Activated CD8-positive, alpha-beta memory T cell treated with anti-CD3 and anti-CD28 coated beads, Interleukin-2, amount 50 U/mL, for 1 hour (primary cell): ENCODE data around the gene MICAL3.

ENCODE experiments used
- DNase-seq: peaks from one replicate; pipeline ENCODE4 v3.0.0-alpha.2; 2020; ENCODE audit errors: extremely low read depth

Gene MICAL3

GRCh38 chr22:17914474-17914873, 109.9 kb downstream of the MICAL3 start:
- DNase-seq: no peak

DNA sequence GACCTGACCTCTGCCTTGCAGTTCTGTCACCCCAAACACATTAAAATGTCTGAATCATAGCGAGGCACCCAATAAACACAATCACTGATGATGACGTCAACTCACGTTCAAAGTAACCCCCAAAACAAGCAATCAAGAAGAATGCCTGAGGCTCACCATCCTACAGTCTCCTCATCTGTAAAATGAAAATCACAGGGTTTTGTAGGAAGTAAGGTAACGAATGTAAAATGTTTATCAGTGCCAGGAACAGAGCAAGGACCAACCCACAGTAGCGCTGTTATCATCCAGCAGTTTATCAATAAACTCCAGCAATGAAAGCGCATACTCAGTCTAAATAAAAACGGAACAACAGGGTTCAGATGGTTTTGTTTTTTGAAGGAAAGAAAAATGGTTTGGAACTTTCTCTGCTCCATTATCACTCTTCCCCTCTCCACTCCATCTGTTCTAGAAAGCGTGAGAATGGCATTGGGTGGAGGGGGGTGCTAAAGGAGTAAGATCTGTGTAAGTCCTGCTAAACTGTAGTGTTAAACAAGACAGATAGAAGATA, 110.5 kb downstream of the MICAL3 start:
- DNase-seq: no peak

DNA sequence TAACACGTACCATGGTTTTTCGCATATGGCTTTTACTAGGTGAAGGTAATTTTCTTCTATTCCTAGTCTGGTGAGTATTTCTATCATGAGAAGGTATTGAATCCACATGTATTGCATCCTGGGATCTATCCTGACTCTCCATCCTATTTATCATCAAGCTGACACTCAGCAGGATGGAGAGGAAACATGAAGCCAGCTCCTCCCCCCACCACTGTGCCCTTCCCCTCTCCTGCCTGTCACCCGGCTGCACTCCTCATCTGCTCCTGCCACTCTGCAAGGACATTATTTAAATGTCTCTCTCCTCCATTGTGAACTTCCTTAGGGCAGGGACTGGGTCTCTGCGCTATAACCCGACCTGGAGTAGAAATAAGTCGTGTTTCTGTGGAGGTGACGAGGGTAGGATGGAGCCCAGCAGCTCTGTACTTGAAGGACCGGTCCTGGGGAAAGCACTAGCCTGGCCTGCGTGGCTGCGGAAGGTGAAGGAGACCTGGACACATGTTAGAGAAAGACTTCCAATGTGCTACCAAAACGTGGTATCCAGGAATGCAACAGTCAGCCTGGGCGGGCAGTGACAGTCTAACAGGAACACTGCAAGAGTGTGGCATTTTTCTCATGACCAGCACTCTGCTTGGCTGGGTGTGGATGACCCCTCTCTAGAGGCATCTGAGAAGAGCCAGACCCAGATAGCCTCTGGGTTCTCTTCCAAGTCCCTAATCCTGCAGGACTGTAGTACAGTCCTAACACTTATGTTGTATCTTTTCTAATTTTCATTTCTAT, 111.2 kb downstream of the MICAL3 start:
- DNase-seq: no peak

DNA sequence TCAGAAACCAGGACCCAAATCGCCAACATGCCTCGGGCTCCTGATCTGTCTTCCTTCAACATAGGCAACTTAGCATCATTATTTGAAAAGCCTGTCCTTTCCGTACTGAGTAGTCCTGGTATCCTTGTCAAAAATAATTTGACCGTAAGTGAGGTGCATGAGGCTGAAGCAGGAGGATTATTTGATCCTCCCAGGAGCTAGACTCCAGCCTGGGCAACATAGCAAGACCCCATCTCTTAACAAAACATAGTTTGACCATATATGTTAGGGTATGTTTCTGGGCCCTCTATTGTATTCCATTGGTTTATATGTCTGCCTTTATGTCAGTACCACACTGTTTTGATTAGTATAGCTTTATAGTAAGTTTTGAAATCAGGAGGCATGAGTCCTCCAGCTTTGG, 112.5 kb downstream of the MICAL3 start:
- no peak for DNase-seq

DNA sequence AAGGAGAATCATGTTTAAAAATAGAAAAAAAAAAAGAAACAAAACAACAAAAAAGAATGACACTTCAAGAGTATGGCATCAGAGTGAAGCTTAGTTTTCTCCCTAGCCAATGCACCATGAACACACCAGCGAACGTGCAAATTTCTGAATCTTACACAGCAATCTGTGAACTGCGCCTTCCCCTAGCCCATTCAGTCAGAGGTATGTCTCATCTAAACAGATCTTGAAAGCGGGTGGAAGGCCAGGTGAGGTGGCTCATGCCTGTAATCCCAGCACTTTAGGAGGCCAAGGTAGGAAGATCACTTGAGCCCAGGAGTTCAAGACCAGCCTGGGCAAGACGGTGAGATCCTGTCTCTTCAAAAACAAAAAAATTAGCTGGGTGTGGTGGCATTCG, 113.1 kb downstream of the MICAL3 start:
- DNase-seq: no peak

DNA sequence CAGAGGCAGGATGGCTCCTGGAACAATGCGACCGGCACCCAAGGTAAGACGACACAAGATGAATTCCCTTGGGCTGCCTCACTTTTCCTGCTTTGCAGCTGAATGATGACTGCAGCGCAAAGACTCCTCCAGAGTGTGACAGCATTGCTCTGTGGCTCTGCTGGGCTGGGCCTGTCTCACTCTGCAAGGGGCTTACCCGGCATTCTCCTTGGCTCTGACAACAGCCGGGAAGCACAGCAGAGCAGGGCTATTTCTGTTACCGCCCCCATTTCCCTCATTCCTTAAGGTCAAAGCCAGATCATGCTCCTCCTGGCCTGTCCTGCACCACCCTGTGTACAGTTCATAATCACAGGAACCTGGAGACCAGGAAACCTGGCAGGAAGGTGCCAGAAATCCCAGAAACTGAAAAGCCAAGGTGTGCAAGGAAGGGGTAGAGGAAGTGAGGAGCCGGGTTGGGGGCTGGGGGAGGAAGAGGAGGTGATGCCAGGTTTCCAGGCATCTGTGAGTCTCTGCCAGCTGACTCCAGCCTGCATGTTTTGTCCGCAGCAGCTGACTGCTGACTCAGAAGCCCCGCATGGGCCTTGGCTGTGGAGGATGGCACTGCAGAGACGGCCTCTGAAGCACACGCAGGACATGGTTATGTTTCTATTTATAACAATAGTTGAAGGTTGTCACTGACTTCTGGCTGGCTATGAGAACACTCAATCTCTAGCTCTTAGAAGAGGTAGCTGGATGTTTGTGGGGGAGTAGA, 113.6 kb downstream of the MICAL3 start:
- DNase-seq: no peak

GRCh38 chr22:17907748-17908051, 116.7 kb downstream of the MICAL3 start:
- no peak for DNase-seq

- no peak for DNase-seq
These were observed 117.2 kb downstream of the MICAL3 start for GRCh38 chr22:17906978-17907747.

- no peak for DNase-seq
These were observed 118.9 kb downstream of the MICAL3 start for GRCh38 chr22:17905445-17905844.

- DNase-seq: no peak
These were observed 120.6 kb downstream of the MICAL3 start for GRCh38 chr22:17903564-17904295.

DNA sequence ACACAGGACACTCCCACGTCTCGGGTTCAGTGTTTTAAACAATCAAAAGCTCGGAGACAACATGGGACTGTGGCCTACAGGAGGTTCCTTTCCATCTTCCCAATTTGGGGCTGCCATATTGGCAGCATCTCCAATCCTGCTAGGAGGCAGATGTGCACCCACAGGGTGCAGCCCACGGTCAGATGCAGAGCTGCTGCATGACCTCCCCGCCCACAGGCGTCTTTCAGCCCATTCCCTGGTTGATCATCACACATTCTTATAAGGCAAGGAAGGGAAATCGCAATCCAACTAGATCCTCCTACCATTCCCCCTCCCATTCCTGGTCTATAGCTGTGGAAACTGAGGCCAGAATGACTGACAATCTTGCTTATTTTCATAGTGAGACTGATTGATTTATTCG, 121.4 kb downstream of the MICAL3 start:
- no peak for DNase-seq

DNA sequence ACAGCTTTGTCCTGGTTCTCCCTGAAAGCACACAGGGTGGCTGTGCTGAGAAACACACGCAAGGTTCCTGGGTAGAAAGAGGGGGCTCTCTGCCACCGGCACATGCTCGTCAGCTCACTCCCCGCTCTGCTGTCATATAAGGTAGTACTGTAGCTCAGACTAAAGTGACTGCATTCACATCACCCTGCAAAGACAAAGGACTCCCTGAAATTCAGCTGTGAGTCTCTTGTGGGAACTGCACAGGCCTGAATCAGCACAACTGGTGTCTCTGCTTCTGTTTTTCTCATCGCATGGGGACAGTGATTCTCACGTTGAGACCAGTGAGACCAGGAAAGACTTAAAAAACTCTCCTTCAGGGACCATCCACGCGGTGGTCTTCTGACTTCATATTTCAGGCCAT, 126.0 kb downstream of the MICAL3 start:
- no peak for DNase-seq

DNA sequence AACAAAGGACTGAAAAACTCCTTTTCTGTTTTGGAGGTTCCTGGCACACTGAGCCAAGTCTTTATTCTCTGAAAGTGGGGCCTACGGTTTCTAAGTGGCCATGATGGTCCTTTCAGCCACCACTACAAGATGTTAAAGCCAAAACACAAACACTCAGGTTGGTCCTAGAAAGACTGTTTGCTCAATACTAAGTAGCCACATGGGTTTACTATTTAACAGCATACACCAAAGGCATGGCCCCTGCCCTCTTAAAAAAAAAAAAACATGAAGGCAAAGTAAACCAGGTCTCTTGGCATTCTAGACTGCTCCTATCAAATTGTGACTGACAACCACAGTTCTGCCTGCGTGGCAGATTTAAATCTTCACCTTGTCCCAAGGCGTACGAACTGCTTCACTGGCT, 126.5 kb downstream of the MICAL3 start:
- DNase-seq: no peak

DNA sequence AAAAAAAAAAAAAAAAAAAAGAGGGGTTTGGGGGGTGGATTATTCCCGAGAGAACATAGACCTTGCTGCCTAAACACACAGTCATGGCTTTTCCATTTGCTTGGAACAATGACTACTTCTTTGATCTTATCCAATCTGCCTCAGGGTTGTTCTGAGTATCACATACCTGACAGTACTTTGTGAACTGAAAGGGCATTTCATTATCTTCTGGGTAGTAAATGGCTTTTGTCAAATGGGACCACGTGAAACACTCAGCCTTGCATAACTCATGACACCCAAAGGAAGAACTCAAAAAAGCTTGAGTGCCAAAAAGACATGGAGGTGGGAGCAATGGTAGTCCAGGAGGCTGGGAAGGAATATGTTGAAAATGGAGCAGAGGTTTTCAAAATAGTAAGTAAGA, 126.9 kb downstream of the MICAL3 start:
- no peak for DNase-seq

DNA sequence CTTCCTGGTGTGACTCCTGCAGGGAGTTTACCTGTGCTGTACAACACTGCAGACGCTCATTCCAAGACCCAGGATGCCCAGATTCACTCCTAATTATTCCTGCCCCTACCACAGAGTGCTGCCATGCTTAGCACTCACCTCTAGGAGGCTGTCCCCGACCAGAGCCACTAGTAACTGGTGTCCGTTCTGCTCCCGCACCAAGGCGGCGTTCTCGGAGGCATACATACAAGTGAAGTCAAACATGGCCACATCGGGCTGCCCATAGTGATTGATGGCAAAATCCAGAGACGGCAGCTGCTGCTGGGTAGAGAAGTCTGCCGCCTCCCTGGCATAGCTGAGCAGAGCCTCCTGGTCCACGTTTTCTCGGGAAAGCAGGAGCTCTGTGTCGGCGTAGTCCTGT, 127.8 kb downstream of the MICAL3 start:
- DNase-seq: no peak

DNA sequence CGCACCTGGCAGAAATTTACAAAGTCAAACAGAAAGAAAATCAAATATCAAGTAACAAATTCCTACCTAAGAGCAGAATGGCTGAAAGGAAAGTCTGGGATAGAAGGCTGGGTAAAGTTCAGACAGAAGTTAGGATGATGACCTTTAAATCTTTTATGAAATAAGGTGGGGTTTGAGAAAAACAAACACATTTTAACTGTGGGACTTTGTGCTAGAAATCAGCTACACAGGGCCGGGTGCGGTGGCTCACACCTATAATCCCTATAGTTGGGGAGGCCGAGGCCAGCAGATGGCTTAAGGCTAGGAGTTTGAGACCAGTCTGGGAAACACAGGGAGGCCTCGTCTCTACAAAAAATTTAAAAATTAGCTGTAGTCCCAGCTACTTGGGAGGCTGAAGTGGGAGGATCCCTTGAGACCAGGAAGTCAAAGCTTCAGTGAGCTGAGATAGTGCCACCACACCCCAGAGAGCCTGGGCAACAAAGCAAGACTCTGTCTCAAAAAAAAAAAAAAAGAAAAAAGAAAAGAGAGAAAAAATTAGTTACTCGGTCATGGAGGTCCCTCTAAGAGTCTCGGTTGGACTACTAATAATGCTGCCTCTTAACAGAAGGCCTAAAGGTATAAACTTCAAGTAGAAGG, 130.3 kb downstream of the MICAL3 start:
- no peak for DNase-seq

- DNase-seq: no peak
These were observed 132.0 kb downstream of the MICAL3 start for GRCh38 chr22:17892376-17892775.

DNA sequence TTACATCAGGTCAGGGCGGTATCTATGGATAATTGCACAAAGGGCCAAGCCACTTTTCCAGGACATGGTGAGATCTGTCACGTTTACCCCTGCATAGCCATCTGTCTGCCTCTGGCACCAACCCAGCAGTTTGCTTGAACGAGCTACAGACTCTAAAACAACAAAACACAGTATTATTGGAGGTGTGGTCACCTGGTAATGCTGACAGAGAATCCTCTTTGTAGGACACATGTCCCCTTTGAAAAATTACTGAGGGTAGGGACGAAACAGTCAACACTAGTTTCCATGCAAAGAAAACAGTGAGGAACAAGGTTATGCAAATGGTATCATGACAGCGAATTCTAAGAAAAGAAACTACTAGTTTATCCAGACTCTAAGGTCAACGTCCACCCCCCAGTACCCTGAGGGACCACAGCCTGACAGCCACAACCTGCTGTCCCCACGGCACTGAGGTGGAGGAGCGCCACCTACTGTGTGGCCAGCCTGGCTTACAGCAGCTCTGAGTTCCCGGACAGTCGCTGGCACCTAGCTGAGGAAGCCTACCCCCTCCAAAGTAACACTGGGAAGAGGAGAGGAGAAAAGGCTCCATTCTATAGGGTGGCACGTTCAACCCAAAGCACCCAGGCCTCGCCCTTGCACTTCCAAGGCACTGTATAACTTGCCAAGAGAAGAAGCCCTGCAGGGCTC, 132.7 kb downstream of the MICAL3 start:
- no peak for DNase-seq

GRCh38 chr22:17890892-17891291, 133.5 kb downstream of the MICAL3 start:
- no peak for DNase-seq

- no peak for DNase-seq
These were observed 134.1 kb downstream of the MICAL3 start for GRCh38 chr22:17890245-17890671.

- DNase-seq: no peak
These were observed 135.5 kb downstream of the MICAL3 start for GRCh38 chr22:17888855-17889254.
